GM12874 (cell line): ENCODE results near the gene PSD.
A peak's percentile ranks its signal among the peaks of the same experiment; 100 is the strongest.

Experiments
- TF ChIP-seq, protein P1 (sequence below): IDR thresholded peaks from 2 replicates; pipeline ENCODE4 v1.5.1; 2011; ENCODE audit warnings: low read depth, mild to moderate bottlenecking, control low read depth, low read length, moderate library complexity; ENCODE audit not compliant: insufficient read depth

Gene PSD

DNA sequence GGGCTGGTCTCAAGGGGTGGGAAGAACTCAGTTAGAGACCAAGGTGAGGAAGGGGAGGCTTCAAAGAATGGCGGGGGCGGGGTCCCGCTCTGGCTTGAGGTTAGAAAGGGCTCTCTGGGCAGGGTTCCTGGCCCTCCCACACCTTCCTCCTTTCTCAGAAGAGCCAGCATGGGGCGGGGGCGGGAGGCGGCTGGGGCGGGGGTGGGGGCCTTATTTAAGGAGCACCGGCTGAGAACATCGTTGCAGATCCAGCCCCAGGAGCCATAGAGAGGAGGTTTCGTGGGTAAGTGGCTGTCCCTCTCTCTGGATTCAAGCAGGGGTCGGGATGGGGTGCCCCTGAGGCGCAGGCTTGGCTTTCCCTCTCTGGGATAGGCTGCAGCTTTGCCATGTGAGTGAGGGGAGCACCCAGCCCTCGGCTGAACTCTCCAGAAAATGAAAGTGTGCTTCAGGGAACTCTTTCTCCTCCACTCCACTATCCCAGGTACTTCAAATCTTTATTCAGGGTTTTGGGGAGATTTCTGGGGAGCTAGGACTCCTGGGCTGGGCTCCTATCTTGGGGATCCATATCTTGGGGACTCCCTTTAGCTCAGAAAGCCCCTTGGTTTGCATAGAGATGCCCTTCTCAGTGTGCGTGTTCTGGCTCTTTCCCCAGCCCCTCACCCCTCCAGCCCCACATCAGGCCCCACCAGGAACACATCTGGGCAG is 17.1 kb upstream of the PSD start:
- TF ChIP-seq, protein P1, sequence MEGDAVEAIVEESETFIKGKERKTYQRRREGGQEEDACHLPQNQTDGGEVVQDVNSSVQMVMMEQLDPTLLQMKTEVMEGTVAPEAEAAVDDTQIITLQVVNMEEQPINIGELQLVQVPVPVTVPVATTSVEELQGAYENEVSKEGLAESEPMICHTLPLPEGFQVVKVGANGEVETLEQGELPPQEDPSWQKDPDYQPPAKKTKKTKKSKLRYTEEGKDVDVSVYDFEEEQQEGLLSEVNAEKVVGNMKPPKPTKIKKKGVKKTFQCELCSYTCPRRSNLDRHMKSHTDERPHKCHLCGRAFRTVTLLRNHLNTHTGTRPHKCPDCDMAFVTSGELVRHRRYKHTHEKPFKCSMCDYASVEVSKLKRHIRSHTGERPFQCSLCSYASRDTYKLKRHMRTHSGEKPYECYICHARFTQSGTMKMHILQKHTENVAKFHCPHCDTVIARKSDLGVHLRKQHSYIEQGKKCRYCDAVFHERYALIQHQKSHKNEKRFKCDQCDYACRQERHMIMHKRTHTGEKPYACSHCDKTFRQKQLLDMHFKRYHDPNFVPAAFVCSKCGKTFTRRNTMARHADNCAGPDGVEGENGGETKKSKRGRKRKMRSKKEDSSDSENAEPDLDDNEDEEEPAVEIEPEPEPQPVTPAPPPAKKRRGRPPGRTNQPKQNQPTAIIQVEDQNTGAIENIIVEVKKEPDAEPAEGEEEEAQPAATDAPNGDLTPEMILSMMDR, result no peak

DNA sequence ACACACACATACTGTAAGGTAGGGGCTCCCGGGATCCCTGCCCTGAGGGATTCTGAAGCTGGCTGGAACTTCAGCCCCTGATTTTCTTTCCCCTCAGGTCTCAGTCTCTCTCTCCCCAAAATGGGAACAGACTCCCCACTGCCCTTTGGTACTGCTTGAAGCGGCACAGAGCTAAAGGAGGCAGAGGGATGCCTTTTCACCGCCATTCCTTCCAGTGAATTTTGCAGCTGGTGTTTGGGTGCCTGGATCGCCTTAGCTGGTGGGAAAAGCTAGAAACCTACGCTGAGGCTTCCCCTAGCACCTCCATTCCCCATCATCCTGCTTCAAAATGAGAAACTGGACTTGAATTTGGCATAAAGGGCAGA is 16.5 kb upstream of the PSD start:
- TF ChIP-seq, protein P1, result no peak

DNA sequence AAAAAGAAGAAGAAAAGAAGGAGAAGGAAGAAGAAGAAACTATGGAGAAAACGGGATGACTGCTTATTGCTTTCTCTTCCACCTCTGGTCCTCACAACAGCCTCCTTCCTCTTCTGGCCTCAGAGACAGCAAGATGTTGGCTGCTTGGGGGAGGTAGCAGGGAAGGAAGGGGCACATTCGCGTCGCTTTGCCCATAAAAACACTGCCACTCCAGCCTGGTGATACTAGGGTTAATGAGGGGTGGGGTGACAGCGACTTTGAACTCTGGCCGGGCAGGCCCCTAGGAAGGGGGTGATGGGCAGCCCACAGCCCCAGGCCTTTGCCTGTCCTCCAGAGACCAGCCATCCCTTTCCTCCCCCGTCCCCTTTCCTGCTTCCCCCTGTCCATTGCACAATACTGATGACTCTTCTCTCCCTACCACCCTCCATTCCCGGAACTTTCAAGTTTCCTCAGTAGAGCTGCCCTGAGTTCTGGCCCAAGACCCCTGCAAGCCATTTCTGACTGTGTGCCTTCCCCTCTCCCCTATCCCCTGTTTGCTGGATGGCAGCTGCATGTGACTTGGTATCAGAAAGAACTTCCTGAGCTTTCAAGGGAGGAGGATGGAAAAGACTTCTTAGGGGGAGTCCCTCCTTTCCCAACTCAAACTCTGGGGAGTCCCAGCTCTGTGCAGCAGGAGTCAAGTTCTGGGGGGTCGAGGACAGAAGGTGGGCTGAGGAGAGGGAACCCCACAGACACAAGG is 16.0 kb upstream of the PSD start:
- TF ChIP-seq, protein P1, result no peak

DNA sequence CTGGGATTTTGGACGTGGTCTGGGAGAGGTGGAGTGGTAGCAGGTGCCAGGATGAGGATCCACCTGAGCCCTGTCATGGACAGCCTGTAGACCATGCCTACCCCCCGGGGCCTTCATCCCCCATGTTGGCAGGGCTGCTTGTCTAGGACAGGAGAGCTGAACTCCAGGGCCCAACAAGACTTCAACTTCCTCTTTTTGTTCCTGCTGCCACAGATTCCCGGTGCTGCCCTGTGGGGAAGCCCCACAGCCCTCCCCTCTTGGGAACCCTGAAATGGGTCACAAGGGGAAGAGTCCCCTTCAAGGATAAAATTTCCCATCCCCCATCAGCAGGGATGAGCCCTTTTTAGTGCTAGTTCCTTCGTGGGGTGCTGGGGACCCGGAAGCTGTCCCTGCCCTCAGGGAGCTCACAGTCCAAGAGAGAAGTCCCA is 15.0 kb upstream of the PSD start:
- TF ChIP-seq, protein P1, result no peak

DNA sequence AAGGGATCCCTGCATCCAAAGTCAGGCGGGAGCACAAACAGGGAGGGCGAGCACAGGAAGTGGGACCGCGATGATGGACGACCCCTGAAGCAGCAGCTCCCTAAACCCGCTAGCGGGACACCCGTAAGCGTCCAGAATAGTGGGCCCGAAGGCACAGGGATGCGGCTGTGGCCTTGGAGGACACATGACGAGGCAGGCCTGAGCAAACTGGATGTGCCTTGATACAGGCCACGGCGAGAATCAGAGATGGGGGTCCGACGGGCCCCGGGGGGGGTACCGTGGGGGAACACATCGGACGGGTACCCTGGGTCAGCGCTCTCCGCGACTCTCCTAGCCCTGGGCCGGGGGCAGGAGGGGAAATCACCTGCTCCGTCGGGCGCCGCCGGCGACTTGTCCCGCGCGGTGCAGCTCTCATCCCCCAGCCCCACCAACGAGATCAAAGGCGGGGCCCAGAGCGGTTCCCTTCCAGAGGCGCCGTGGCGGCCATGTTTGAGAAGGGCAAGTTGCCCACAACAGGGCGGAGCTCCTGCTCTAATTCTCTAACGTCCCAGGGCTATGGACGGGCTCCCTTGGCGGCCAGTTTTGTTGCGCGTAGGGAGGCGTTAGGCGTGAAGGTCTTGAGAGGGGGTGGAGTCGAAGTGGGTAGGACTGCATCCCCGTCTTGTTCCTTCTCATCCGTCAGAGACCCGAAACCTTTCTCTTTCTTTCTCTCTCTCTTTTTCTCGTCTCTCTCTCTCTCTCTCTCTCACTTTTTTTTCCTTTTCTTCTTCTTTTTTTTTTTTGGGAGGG is 13.8 kb upstream of the PSD start, which contains the start of gene CUEDC2:
Gene CUEDC2 (minus strand): TSS at position 413 of the 789 bp plus-strand sequence. CDS start 7,386 bp downstream, outside the sequence.
- TF ChIP-seq, protein P1, result 0 out of 2 replicates have a peak, but pooled peaks have one; percentile 3

DNA sequence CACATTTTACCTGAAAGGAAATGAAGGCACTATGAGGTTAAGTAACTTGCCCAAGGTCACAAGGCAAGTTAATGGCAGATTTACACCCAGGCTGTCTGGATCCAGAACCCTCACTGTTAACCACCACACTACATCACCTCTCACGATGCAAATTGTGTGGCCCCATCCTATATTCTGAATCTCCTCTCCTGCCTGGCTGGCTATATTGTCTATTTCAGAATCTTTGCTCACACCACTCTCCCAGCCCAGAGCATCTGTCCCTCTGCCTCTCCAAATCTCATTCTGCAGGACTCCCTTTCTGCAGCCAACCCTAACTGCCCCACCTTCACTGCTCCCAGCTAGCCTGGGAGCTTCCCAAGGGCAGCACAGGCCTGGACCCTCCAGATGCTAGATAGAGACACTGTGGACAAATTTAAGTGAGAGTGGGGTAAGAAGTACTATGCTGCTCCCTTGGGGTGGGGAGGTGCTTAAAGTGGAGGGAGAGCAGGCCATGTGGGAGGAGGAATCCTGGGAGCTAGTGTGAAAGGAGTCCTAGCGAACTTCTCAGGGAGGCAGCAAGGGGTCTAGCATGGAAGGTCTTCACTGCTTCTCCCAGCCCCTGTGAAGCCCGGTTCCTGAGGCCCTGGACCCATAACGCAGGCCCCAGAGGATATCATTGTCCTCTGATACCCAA is 13.0 kb upstream of the PSD start:
- TF ChIP-seq, protein P1, result no peak
